ENCODE measurements around the gene BTBD7. TPM values are rescaled to one million over a fixed set of nuclear protein-coding genes. Genes with fewer than 3 reads are reported as not detected.

BTBD7 gene
- total RNA-seq, 1 experiment from 2014 or later, result 17.2 TPM

DNA sequence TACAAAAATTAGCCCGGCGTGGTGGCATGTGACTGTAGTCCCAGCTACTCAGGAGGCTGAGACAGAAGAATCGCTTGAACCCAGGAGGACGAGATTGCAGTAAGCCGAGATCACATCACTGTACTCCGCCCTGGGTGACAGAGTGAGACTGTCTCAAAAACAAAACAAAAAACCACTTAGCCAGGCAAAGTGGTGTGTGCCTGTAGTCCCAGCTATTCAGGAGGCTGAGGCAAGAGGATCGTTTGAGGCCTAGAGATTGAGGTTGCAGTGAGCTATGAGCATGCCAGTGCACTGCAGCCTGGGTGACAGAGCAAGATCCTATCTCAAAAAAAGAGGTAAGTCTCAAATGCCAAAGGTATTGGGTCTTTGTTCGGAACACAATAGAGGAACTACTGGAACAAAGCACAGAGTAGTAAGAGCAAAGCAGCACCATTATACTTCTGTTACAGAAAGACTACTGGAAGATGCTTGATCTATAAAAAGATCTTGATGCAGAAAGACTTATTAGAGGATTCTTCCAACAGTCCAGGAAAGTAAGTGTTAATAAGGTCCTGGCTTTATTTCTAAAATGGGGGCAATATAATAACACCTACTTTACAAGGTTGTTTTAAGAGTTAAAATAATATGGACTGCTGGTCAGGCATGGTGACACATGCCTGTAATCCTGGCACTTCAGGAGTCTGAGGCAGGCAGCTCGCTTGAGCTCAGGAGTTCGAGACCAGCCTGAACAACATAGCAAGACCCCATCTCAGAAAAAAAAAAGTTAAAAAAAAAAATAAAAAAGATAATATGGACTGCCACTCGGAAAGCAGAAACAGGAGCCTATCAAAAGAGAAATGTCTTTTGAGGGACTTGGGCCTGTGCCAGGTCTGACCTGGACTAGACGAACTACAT is 29.9 kb downstream of the BTBD7 start:
- H3K27ac ChIP-seq, result no peak overlapping the region
- no peaks in the 10 kb centered on the region for H3K9me3 ChIP-seq (replicated peaks)
- DNase-seq (ENCODE audit: low read depth in 1 of 2, low spot score in 2 of 2), result no peak
- H3K36me3 ChIP-seq, result no peaks in the 10 kb centered on the region
- no peaks in the 10 kb centered on the region for H3K4me1 ChIP-seq (replicated peaks)
- no peaks in the 10 kb centered on the region for H3K27me3 ChIP-seq (replicated peaks)
- no peak overlapping the region for H3K4me3 ChIP-seq

DNA sequence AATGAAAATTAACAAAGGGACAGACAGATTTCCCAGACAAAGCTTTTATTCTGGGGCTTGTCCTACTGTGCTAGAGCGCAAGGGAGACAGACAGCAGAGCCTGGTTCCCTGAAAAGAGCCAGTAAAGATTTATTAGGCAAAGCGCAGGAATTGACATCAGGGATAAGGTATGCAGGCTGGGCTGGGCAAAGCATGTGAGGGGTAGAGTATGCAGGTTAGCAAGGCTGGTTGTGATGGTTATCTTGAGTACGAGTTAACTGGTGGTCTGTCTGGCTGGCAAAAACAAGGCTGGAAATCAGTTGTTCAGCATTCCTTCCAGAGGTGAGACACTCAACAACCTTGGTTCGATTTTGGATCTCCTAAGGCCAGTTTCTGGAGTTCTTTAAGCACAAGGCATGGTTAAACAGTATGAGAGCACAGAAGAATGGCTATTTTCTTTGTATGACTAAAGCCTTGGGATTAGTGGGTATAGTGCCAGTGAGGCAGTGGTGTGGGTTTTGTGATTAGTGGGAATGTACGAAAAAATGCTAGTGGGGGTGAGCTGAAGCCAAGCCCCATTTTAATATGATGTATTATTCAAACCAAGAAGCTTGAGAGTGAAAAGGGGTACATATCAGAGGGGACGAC is 30.9 kb downstream of the BTBD7 start:
- H3K4me3 ChIP-seq, result no peak overlapping the region
- no peaks in the 10 kb centered on the region for H3K36me3 ChIP-seq
- no peak overlapping the region for H3K27ac ChIP-seq
- DNase-seq (ENCODE audit: low read depth in 1 of 2, low spot score in 2 of 2), result no peak
- H3K4me1 ChIP-seq (replicated peaks), result no peaks in the 10 kb centered on the region
- no peaks in the 10 kb centered on the region for H3K9me3 ChIP-seq (replicated peaks)
- H3K27me3 ChIP-seq (replicated peaks), result no peaks in the 10 kb centered on the region

DNA sequence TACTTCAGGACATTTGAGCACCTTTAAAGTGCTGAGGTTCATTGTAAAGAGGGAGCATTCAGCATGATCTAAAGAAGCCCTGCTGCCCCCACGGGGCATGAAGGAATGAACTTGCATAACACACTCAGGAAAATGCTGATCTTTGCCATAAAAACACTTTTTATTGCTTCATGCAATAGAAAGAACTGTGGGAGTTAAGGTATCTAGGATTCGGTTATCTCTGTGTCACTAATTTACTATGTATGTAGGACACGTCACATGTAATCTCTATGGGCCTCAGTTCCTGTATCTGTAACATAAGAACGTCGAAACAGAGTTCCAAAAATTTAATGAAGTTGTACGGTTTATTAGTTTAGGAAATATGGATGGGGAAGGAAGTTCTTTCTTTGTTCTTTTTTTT is 33.0 kb downstream of the BTBD7 start:
- no peak overlapping the region for H3K4me3 ChIP-seq
- H3K27me3 ChIP-seq (replicated peaks), result no peaks in the 10 kb centered on the region
- no peak for DNase-seq (ENCODE audit: low read depth in 1 of 2, low spot score in 2 of 2)
- H3K36me3 ChIP-seq, result no peaks in the 10 kb centered on the region
- no peaks in the 10 kb centered on the region for H3K9me3 ChIP-seq (replicated peaks)
- no peaks in the 10 kb centered on the region for H3K4me1 ChIP-seq (replicated peaks)
- H3K27ac ChIP-seq, result no peak overlapping the region

DNA sequence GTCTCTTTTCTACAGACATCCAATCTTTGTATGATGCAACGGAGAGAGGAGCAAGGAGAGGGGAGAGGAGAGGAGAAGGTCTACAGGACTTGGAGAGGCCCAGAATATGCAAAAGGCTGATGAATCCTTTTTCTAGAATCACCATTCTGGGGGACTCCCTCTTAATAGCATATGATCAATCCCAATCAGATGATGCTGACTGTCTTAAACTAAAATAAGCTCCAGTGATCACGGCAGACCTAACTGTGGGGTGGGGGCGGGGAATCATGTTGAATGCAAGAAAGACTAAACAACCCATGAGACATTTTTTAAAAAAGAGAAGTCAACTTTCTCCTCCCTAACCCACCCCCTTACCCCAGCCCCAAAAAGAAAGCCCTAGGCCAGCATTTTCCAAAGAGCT is 33.4 kb downstream of the BTBD7 start:
- Histone ChIP-seq H3K36me3 (no peaks in the 10 kb centered on the region), H3K27ac (no peak overlapping the region), H3K4me1 (replicated peaks) (no peaks in the 10 kb centered on the region), H3K9me3 (replicated peaks) (no peaks in the 10 kb centered on the region), H3K4me3 (no peak overlapping the region), H3K27me3 (replicated peaks) (no peaks in the 10 kb centered on the region)
- DNase-seq (ENCODE audit: low read depth in 1 of 2, low spot score in 2 of 2), result no peak

- Histone ChIP-seq H3K9me3 (replicated peaks) (no peaks in the 10 kb centered on the region), H3K4me3 (no peak overlapping the region), H3K4me1 (replicated peaks) (no peaks in the 10 kb centered on the region), H3K27ac (no peak overlapping the region), H3K27me3 (replicated peaks) (no peaks in the 10 kb centered on the region), H3K36me3 (peaks cover 11% of the 10 kb centered on the region)
- DNase-seq (ENCODE audit: low read depth in 1 of 2, low spot score in 2 of 2), result no peak
Measured at GRCh38 chr14:93295541-93296220, 37.2 kb downstream of the BTBD7 start.

DNA sequence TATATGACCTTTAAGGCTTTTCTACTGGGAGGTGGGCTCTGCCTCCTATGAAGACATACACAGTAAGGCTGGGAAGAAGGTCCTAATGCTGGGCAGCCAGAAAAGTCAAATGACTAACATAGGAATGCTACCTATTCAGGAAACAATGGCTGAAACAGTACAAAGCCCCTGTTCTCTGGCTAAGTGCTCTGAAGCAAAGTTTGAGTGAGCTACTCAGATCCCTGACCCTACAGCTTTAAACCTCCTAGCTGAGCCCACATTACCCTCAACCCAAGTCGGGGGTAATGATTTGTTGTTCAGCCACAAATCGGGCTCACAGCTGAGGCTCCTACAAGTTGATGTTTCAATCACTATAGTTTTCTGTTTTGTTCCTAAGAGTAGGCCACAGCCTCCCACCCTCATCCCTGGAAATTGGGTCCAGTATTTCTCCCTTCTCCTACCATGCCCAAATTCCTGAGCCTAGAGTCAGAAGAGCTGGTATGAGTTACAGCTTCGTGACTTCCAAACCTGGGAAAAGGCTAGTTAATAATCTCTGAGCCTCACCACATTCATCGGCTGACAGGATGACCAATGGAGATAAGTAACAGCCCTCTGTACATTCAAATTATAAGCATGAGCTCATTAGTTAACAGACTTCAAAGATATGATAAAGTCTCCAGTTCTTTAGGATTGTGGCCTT is 46.5 kb downstream of the BTBD7 start:
- Histone ChIP-seq H3K9me3 (replicated peaks) (no peaks in the 10 kb centered on the region), H3K27me3 (replicated peaks) (no peaks in the 10 kb centered on the region), H3K27ac (no peak overlapping the region), H3K36me3 (peaks cover 6% of the 10 kb centered on the region), H3K4me1 (replicated peaks) (no peaks in the 10 kb centered on the region; the same call in 1 of the 2 replicates), H3K4me3 (no peak overlapping the region)
- DNase-seq (ENCODE audit: low read depth in 1 of 2, low spot score in 2 of 2), result no peak

DNA sequence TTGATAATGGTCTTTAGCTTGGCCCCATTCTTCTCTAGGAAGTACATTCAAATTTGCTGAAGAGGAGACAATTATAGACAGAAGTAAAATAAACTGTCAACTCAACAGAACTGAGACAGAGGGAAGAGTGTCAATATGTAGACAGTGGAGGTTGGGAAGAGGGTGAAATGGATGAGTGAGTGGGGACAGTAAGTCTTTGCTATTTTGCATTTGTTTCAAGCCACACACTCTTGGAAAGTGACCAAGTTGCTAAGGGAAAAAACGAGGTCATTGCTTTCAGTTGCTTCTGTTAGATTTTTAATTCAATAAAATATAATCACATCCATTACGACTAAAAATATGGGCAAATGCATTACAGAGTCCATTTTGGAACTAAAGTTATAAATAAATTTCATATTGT is 47.8 kb downstream of the BTBD7 start:
- H3K9me3 ChIP-seq (replicated peaks), result no peaks in the 10 kb centered on the region
- H3K27ac ChIP-seq, result no peak overlapping the region; the same call in 1 of the 2 replicates
- no peaks in the 10 kb centered on the region; the same call in 1 of the 2 replicates for H3K4me1 ChIP-seq (replicated peaks)
- H3K36me3 ChIP-seq, result peaks cover 6% of the 10 kb centered on the region; the same call in 1 of the 2 replicates
- H3K4me3 ChIP-seq, result no peak overlapping the region
- no peak for DNase-seq (ENCODE audit: low read depth in 1 of 2, low spot score in 2 of 2)
- H3K27me3 ChIP-seq (replicated peaks), result no peaks in the 10 kb centered on the region

- H3K27me3 ChIP-seq (replicated peaks), result no peaks in the 10 kb centered on the region
- no peaks in the 10 kb centered on the region; the same call in 1 of the 2 replicates for H3K4me1 ChIP-seq (replicated peaks)
- no peak for DNase-seq (ENCODE audit: low read depth in 1 of 2, low spot score in 2 of 2)
- peaks cover 11% of the 10 kb centered on the region; the same call in 1 of the 2 replicates for H3K36me3 ChIP-seq
- no peak overlapping the region for H3K27ac ChIP-seq
- no peak overlapping the region for H3K4me3 ChIP-seq
- H3K9me3 ChIP-seq (replicated peaks), result no peaks in the 10 kb centered on the region
Measured at GRCh38 chr14:93281937-93282336, 50.9 kb downstream of the BTBD7 start.

GRCh38 chr14:93280743-93281142 is 52.1 kb downstream of the BTBD7 start:
- H3K27me3 ChIP-seq (replicated peaks), result no peaks in the 10 kb centered on the region

DNA sequence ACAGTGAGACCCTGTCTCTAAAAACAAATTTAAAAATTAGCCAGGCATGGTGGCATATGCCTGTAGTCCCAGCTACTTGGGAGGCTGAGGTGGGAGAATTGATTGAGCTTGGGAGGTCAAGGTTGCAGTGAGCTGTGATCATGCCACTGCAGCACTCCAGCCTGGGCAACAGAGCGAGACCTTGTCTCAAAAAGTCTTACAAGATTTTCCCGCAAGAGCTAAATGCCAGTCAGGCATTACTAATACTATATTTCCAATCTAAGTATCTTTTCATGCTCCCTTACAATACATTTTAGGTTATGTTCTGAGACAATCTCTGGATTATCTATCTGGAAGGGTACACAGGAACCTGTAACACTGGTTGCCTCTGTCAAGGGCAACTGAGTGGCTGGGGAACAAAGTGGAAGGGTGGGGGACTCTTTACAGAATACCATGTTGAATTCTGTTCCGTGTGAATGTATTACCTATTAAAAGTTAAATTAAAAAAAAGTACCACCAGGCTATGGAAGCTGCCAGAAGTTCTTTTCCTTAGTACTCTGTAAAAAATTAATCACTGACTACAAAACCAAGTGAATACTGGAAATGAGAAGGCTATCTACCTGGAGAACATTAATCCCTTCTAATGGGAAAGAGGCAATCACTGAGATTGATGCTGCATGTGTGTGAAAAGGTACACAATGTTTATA is 56.7 kb downstream of the BTBD7 start:
- DNase-seq (ENCODE audit: low read depth in 1 of 2, low spot score in 2 of 2), result no peak
- H3K27me3 ChIP-seq (replicated peaks), result no peaks in the 10 kb centered on the region

More at GRCh38 chr14:93280743-93281142, 52.1 kb downstream of the BTBD7 start:
- peaks cover 12% of the 10 kb centered on the region; the same call in 1 of the 2 replicates for H3K36me3 ChIP-seq
- no peak for DNase-seq (ENCODE audit: low read depth in 1 of 2, low spot score in 2 of 2)
- H3K4me1 ChIP-seq (replicated peaks), result no peaks in the 10 kb centered on the region; the same call in 1 of the 2 replicates
- H3K27ac ChIP-seq, result no peak overlapping the region
- H3K4me3 ChIP-seq, result no peak overlapping the region
- no peaks in the 10 kb centered on the region for H3K9me3 ChIP-seq (replicated peaks)

GRCh38 chr14:93274055-93274806 is 58.6 kb downstream of the BTBD7 start:
- H3K36me3 ChIP-seq, result peaks cover 10% of the 10 kb centered on the region; the same call in 1 of the 2 replicates
- no peaks in the 10 kb centered on the region for H3K9me3 ChIP-seq (replicated peaks)
- no peak overlapping the region for H3K27ac ChIP-seq
- no peak for DNase-seq (ENCODE audit: low read depth in 1 of 2, low spot score in 2 of 2)
- no peak overlapping the region for H3K4me3 ChIP-seq
- no peaks in the 10 kb centered on the region for H3K27me3 ChIP-seq (replicated peaks)
- H3K4me1 ChIP-seq (replicated peaks), result no peaks in the 10 kb centered on the region

More for the DNA sequence above, 56.7 kb downstream of the BTBD7 start:
- no peaks in the 10 kb centered on the region for H3K9me3 ChIP-seq (replicated peaks)
- no peak overlapping the region for H3K27ac ChIP-seq
- H3K36me3 ChIP-seq, result peaks cover 10% of the 10 kb centered on the region; the same call in 1 of the 2 replicates
- no peaks in the 10 kb centered on the region for H3K4me1 ChIP-seq (replicated peaks)
- H3K4me3 ChIP-seq, result no peak overlapping the region

DNA sequence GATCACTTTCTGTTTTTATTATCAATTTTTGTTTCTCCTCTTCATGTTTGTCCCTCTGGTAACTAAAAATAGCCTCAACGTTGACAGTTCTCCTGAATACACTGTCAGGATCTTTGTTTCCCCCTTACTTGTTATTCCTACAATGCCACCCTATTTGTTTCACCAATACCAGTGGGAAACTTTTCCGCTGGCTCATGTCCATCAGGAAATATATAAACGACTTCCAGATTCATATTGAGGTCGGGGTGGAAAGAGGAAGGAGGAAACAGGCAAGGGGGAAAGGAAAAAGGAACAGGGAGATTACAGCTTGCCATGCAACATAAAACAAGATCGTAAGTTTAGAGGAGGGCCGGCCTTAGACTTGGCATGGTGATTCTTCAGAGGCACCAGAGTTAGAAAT is 61.7 kb downstream of the BTBD7 start:
- peaks cover 4% of the 10 kb centered on the region; the same call in 1 of the 2 replicates for H3K36me3 ChIP-seq
- H3K9me3 ChIP-seq (replicated peaks), result no peaks in the 10 kb centered on the region
- no peak overlapping the region for H3K4me3 ChIP-seq
- H3K27ac ChIP-seq, result no peak overlapping the region
- no peaks in the 10 kb centered on the region for H3K27me3 ChIP-seq (replicated peaks)
- DNase-seq (ENCODE audit: low read depth in 1 of 2, low spot score in 2 of 2), result no peak
- no peaks in the 10 kb centered on the region for H3K4me1 ChIP-seq (replicated peaks)

Measured in SJSA1 (cell line).